Breast epithelium (tissue), 4 donors: Measurements from ENCODE around the gene OPCML. TPM values are rescaled to one million over a fixed set of nuclear protein-coding genes. Genes with fewer than 3 reads are reported as not detected.

ENCODE experiments used
- DNase-seq, 2 donors: peaks; one replicate each; pipeline ENCODE4 v3.0.0-alpha.2; 2019; ENCODE audit warnings: low spot score in 2 of 2
- H3K27ac ChIP-seq, 2 donors: fragments of 200-600 bp; sonication (generic) in 1 of 2; one replicate each; pipeline ENCODE4 v1.5.1; 2016 to 2019; ENCODE audit warnings: mild to moderate bottlenecking in 1 of 2
- H3K27me3 ChIP-seq, 2 donors: fragments of 200-600 bp; sonication (generic) in 1 of 2; one replicate each; pipeline versions ENCODE4 v1.5.1 to v1.6.0; 2017 to 2019; ENCODE audit warnings: control low read depth in 1 of 2, mild to moderate bottlenecking in 1 of 2
- H3K36me3 ChIP-seq: fragments of 200-600 bp; one replicate; pipeline ENCODE4 v1.5.1; 2019
- H3K4me1 ChIP-seq, 2 donors: fragments of 200-600 bp; sonication (generic); one replicate each; pipeline ENCODE4 v1.5.1; 2016 to 2019; ENCODE audit warnings: control low read depth in 1 of 2
- H3K4me3 ChIP-seq, 3 donors: fragments of 200-600 bp; sonication (generic); 1 replicate in 2 of 3; 2 replicates in 1 of 3; pipeline ENCODE4 v1.5.1; 2016 to 2019; ENCODE audit warnings: mild to moderate bottlenecking in 3 of 3, moderate library complexity in 2 of 3
- H3K9me3 ChIP-seq, 2 donors: fragments of 200-600 bp; sonication (generic) in 1 of 2; one replicate each; pipeline ENCODE4 v1.5.1; 2016 to 2019; ENCODE audit warnings: control low read depth in 1 of 2
- POLR2A ChIP-seq: fragments of 450-650 bp; IDR thresholded peaks from one replicate; pipeline ENCODE4 v1.6.1; 2016; ENCODE audit warnings: antibody characterized with exemption, mild to moderate bottlenecking, moderate library complexity
- POLR2AphosphoS5 ChIP-seq, 3 donors: sonication (generic); formaldehyde crosslinking; IDR thresholded peaks; one replicate each; pipeline ENCODE4 v1.6.1; 2017; ENCODE audit warnings: antibody characterized with exemption in 3 of 3
- intact Hi-C: fragments of 100-400 bp; cut with DNase I; formaldehyde crosslinking; loops from one replicate; pipeline ENCODE4 v1.15.1; 2023; ENCODE audit warnings: low total_unique reads
- total RNA-seq, 3 donors: library from RNA; depleted of rRNA; stranded (reverse); fragments of >200 nt; gene quantifications; one replicate each; pipeline ENCODE4 v1.1.0, GENCODE V29; 2016
- TF ChIP-seq, protein P1 (sequence below), 3 donors: fragments of 450-650 bp; IDR thresholded peaks; one replicate each; pipeline ENCODE4 v1.5.1; 2016 to 2017; ENCODE audit warnings: antibody characterized with exemption in 3 of 3, mild to moderate bottlenecking in 3 of 3, moderate library complexity in 3 of 3

Gene OPCML
- total RNA-seq, 3 donors from 2014 or later, result not detected

DNA sequence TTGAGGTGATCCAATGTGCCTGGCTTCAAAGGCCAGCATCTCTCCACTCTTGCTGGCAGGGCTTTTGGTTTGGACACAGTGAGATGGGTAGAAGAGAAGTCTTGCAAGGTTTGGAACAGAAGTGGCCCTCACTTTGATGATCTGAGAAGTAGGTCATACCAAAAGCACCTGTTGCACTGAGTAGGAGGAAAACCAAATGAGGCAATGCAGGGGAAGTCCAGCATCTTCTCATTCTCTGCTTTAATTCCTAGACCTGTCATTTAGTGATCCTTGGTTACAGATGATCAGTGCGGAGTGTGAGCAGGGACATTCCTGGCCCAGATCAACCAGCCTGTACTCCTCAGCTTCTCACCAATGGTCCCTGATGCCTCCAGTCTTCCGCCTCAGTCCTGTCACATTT is 990.5 kb downstream of the OPCML start:
- TF ChIP-seq, protein P1, sequence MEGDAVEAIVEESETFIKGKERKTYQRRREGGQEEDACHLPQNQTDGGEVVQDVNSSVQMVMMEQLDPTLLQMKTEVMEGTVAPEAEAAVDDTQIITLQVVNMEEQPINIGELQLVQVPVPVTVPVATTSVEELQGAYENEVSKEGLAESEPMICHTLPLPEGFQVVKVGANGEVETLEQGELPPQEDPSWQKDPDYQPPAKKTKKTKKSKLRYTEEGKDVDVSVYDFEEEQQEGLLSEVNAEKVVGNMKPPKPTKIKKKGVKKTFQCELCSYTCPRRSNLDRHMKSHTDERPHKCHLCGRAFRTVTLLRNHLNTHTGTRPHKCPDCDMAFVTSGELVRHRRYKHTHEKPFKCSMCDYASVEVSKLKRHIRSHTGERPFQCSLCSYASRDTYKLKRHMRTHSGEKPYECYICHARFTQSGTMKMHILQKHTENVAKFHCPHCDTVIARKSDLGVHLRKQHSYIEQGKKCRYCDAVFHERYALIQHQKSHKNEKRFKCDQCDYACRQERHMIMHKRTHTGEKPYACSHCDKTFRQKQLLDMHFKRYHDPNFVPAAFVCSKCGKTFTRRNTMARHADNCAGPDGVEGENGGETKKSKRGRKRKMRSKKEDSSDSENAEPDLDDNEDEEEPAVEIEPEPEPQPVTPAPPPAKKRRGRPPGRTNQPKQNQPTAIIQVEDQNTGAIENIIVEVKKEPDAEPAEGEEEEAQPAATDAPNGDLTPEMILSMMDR (IDR thresholded peaks at IDR 0.05), result no peak
- TF ChIP-seq POLR2AphosphoS5 (IDR thresholded peaks at IDR 0.05) (no peak), POLR2A (no peak)
- Histone ChIP-seq H3K27me3 (no peaks in the 10 kb centered on the region), H3K27ac (no peak overlapping the region), H3K4me3 (no peak overlapping the region), H3K36me3 (no peaks in the 10 kb centered on the region), H3K9me3 (no peaks in the 10 kb centered on the region), H3K4me1 (no peaks in the 10 kb centered on the region)
- no peak for DNase-seq
- intact Hi-C loops, result no loop called here

DNA sequence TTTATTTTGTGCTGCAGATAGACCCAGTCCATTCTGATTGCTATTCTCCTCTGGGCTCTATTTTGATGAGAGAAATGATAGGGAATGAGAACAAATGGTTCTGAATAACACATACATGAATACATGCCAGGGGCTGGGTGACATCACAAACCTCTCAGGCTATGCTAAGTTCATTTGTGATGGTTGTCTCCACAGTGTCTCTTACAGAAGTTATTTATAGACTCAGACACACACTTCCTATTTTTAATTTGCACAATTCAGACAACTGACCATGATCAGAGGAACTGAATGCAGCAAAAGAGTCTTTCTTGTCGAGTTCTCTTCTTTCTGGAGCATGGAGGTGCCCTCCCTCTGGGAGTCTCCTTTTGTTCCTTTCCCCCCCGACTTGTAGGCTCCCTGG is 991.7 kb downstream of the OPCML start:
- Histone ChIP-seq H3K4me1 (no peaks in the 10 kb centered on the region), H3K27me3 (no peaks in the 10 kb centered on the region), H3K27ac (no peak overlapping the region), H3K36me3 (no peaks in the 10 kb centered on the region), H3K9me3 (no peaks in the 10 kb centered on the region), H3K4me3 (no peak overlapping the region)
- no peak for DNase-seq
- TF ChIP-seq POLR2AphosphoS5 (IDR thresholded peaks at IDR 0.05), result no peak
- TF ChIP-seq, protein P1 (IDR thresholded peaks at IDR 0.05), result no peak
- TF ChIP-seq POLR2A, result no peak
- intact Hi-C loops, result no loop called here

DNA sequence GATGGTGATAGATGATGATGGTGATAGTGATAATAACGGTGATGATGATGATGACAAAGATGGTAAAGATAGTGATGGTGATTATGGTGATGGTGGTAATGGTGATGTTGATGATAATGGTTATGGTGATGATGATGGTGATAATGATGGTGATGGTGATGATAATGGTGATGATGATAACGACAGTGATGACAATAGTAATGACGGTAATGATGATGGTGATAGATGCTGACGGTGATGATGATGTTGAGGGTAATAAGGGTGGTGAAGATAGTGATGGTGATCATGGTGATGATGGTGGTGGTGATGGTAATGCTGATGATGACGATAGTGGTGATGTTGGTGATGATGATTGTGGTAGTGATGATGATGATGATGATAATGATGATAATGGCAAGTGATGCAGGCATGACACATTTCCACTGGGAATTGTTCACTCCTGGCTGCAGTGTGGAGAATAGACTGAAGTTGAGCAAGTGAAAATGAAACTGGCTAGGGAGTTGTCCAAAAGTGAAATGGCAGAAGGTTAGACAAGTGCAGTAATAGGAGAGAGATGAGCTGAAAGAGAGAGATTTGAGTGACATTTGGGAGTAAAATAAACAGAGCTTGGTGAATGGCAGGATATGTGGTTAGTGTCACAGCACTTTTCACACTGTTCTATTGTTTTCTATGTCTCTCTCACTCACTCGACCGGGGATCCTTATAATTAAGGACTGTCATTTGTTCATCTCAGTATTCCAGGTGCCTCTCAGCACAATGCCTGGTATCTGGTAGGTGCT is 992.5 kb downstream of the OPCML start:
- H3K9me3 ChIP-seq, result no peaks in the 10 kb centered on the region
- H3K27ac ChIP-seq, result no peak overlapping the region
- no peak for DNase-seq
- H3K4me1 ChIP-seq, result no peaks in the 10 kb centered on the region
- no peaks in the 10 kb centered on the region for H3K27me3 ChIP-seq
- TF ChIP-seq POLR2A (no peak), POLR2AphosphoS5 (IDR thresholded peaks at IDR 0.05) (no peak)
- TF ChIP-seq, protein P1 (IDR thresholded peaks at IDR 0.05), result no peak
- intact Hi-C loops, result no loop called here
- no peak overlapping the region for H3K4me3 ChIP-seq
- H3K36me3 ChIP-seq, result no peaks in the 10 kb centered on the region

DNA sequence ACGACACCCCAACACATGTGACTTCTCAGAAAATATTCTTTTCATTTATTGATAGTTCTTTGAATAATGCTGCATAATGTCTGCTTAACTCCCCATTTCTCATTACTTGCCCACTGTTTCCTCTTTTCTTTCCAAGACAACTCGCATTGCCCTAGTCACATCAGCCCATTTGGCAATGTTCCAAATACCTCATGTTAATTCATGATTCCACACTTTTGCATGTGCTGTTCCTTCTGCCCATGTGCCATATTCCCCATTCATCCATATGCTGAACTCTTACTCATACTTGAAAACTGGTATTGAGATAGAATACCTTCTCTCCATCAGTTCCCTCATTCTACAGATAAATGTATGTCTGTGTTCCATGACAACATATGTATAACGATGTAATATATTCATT is 993.7 kb downstream of the OPCML start:
- DNase-seq, result no peak
- TF ChIP-seq, protein P1 (IDR thresholded peaks at IDR 0.05), result no peak
- no peak for TF ChIP-seq POLR2AphosphoS5 (IDR thresholded peaks at IDR 0.05)
- TF ChIP-seq POLR2A, result no peak
- Histone ChIP-seq H3K9me3 (no peaks in the 10 kb centered on the region), H3K27ac (no peak overlapping the region), H3K36me3 (no peaks in the 10 kb centered on the region), H3K27me3 (no peaks in the 10 kb centered on the region), H3K4me3 (no peak overlapping the region), H3K4me1 (no peaks in the 10 kb centered on the region)
- intact Hi-C loops, result no loop called here

DNA sequence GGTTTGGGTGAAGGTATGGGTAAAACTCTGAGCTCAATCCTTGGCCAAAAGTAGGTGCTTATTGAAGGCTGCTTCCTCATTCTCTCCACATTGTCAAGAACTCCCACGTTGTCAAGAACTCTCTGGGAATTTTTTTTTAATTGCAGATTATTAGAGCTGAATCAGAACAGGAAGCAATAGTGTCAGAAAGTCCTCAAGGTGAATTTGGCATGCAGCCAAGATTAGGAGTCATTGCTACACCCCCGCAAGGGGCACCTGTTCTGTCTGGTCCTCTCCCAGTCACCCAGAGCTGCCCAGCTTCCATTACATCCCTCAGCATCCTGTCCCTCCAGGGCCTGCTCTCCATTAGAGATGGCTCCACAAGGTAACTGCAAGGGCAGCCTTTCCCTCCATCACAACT is 996.5 kb downstream of the OPCML start:
- no peak for DNase-seq
- Histone ChIP-seq H3K9me3 (no peaks in the 10 kb centered on the region), H3K4me3 (no peak overlapping the region), H3K27me3 (no peaks in the 10 kb centered on the region), H3K36me3 (no peaks in the 10 kb centered on the region), H3K27ac (no peak overlapping the region), H3K4me1 (no peaks in the 10 kb centered on the region)
- intact Hi-C loops, result no loop called here
- TF ChIP-seq POLR2A (no peak), POLR2AphosphoS5 (IDR thresholded peaks at IDR 0.05) (no peak)
- TF ChIP-seq, protein P1 (IDR thresholded peaks at IDR 0.05), result no peak
